ENCODE data around the gene OSR1.

DNA sequence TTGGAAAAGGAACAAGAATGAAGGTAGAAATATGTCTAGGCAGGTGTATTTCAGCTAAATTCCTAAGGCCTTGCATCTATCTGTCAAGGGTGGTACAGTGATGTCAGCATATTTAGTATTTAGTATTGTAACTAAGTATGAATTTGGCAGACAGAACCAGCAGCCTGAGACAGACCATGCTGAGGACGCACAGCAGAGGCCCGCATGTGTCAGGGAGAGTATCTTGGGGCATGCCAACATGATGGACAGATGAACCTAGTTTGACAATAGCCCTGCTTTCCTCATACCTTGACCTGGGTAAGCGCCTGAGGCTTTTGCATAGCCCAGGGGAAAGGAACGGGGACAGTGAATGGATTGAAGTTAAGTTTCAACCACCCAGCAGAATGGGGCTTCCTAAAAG, 33.8 kb upstream of the OSR1 start:
- TF ChIP-seq, protein P1, sequence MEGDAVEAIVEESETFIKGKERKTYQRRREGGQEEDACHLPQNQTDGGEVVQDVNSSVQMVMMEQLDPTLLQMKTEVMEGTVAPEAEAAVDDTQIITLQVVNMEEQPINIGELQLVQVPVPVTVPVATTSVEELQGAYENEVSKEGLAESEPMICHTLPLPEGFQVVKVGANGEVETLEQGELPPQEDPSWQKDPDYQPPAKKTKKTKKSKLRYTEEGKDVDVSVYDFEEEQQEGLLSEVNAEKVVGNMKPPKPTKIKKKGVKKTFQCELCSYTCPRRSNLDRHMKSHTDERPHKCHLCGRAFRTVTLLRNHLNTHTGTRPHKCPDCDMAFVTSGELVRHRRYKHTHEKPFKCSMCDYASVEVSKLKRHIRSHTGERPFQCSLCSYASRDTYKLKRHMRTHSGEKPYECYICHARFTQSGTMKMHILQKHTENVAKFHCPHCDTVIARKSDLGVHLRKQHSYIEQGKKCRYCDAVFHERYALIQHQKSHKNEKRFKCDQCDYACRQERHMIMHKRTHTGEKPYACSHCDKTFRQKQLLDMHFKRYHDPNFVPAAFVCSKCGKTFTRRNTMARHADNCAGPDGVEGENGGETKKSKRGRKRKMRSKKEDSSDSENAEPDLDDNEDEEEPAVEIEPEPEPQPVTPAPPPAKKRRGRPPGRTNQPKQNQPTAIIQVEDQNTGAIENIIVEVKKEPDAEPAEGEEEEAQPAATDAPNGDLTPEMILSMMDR (IDR thresholded peaks at IDR 0.05 in 8 of 11, conservative IDR thresholded peaks at IDR 0.05 in 3 of 11): no peak
- no peak for TF ChIP-seq POLR2A (IDR thresholded peaks at IDR 0.05)

Data from spleen (tissue), 7 donors.